ENCODE results near the gene OR1F1. TPM values are rescaled to one million over a fixed set of nuclear protein-coding genes. Genes with fewer than 3 reads are reported as not detected.

The OR1F1 gene
- total RNA-seq, 2 donors from 2014 or later: not detected

DNA sequence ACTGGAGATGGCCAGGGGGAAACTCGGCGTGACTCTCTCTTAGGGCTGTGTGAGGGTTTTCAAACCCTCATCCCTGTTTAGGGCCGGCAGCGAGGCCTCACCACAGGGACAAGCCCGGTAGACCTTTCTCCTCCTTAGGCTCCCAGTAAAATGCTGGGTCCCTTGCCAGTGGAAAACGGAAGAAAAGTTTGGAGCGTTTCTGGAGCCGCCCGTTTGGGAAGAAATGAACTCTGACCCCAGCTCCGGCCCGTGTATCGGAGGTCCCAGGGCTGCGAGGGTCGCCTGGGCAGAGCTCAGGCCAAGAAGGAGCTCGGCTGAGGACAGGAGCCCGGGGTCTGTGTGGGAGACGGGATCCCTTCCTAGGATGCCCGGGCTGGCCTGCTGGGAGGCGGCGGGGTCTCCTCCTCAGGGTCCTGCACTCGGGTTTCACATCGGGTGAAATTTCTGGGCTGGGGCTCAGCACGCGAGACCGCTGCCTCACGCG, 29.9 kb upstream of the OR1F1 start:
- Histone ChIP-seq H3K27me3 (no peaks in the 10 kb centered on the region), H3K36me3 (no peaks in the 10 kb centered on the region), H3K4me3 (peak overlapping the region; percentile 80 to 91), H3K27ac (peak overlapping the region; percentile 89 to 90), H3K9me3 (no peaks in the 10 kb centered on the region), H3K4me1 (peaks cover 0 to 23% of the 10 kb centered on the region in 2 donors)
- DNase-seq (ENCODE audit: low spot score): no peak
- TF ChIP-seq, protein P1, sequence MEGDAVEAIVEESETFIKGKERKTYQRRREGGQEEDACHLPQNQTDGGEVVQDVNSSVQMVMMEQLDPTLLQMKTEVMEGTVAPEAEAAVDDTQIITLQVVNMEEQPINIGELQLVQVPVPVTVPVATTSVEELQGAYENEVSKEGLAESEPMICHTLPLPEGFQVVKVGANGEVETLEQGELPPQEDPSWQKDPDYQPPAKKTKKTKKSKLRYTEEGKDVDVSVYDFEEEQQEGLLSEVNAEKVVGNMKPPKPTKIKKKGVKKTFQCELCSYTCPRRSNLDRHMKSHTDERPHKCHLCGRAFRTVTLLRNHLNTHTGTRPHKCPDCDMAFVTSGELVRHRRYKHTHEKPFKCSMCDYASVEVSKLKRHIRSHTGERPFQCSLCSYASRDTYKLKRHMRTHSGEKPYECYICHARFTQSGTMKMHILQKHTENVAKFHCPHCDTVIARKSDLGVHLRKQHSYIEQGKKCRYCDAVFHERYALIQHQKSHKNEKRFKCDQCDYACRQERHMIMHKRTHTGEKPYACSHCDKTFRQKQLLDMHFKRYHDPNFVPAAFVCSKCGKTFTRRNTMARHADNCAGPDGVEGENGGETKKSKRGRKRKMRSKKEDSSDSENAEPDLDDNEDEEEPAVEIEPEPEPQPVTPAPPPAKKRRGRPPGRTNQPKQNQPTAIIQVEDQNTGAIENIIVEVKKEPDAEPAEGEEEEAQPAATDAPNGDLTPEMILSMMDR (IDR thresholded peaks at IDR 0.05): no peak

DNA sequence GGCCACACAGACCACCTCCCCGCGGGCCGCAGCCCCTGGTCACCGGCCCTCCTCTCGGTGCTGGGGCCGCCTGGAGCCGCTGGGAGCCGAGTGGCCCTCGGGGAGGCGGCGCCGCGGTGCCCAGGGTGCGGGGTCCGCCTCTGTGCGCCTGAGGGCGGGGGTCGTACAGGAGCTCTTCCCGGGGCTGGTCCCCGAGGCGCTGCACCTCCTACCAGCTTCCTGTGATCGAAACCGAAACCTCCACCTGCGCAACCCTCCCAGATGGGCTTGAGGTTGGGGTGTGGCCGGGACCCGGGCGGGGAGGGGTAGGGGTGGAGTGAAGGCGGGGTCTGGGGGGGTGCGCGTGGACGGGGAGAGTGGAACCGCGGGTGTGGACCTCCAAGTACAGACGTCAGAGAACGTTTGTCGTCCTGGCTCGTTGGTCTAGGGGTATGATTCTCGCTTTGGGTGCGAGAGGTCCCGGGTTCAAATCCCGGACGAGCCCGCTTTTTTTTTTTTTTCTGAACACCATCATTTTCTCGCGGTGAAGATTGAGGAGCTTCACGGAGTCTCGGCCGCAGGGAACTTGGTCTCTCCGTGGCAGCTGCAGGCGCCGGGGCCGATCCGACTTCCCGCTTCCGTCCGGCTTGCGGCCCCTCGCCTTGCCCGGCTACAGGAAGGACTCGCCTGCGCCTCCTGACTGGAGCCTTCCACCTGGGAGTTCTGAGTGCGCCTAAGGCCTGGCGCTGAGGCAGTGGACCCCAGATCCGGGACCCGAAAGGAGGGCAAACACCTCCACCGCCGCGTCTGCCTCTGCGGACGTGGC, 29.3 kb upstream of the OR1F1 start:
- TF ChIP-seq, protein P1 (IDR thresholded peaks at IDR 0.05): no peak
- Histone ChIP-seq H3K9me3 (no peaks in the 10 kb centered on the region), H3K27ac (peak overlapping the region; percentile 89 to 90), H3K4me3 (peak overlapping the region; percentile 80 to 91), H3K4me1 (peaks cover 0 to 23% of the 10 kb centered on the region in 2 donors), H3K36me3 (no peaks in the 10 kb centered on the region), H3K27me3 (no peaks in the 10 kb centered on the region)
- peak; percentile 79 for DNase-seq (ENCODE audit: low spot score)

DNA sequence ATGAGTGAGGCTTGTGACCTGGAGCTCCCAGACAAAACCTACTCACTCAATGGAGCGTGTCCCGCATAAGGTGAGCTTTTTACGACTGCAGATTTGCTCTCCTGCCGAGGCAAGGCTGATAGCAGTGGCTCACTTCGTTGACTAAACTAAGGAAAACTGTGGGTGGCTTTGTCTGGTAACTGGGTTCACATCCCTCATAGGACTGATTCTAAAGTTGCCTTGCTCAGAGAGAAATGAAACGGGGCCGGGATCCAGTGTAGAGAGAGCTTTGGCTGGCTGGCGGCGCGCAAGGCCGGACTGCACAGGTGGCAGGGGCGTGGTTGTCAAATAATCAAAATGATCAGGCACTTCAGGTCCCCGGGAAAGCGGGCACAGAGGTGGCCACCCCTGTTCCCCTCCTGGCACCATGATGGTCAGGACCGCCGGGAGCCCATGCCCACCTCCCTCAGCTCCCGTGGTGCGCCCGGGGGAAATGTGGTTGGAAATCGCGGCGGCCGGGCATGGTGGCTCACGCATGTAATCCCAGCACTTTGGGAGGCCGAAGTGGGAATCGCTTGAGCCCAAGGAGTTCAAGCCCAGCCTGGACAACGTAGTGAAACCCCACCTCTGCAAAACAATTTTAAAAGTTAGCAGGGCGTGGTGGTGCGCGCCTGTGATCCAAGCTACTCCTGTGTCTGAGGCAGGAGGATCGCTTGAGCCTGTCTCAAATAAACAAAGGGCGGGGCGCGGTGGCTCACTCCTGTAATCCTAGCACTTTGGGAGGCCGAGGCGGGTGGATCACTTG, 26.6 kb upstream of the OR1F1 start:
- TF ChIP-seq, protein P1 (IDR thresholded peaks at IDR 0.05): no peak
- Histone ChIP-seq H3K9me3 (no peaks in the 10 kb centered on the region), H3K27me3 (no peaks in the 10 kb centered on the region), H3K36me3 (no peaks in the 10 kb centered on the region), H3K4me3 (no peak overlapping the region), H3K27ac (no peak overlapping the region), H3K4me1 (peaks cover 0 to 23% of the 10 kb centered on the region in 2 donors)
- no peak for DNase-seq (ENCODE audit: low spot score)

DNA sequence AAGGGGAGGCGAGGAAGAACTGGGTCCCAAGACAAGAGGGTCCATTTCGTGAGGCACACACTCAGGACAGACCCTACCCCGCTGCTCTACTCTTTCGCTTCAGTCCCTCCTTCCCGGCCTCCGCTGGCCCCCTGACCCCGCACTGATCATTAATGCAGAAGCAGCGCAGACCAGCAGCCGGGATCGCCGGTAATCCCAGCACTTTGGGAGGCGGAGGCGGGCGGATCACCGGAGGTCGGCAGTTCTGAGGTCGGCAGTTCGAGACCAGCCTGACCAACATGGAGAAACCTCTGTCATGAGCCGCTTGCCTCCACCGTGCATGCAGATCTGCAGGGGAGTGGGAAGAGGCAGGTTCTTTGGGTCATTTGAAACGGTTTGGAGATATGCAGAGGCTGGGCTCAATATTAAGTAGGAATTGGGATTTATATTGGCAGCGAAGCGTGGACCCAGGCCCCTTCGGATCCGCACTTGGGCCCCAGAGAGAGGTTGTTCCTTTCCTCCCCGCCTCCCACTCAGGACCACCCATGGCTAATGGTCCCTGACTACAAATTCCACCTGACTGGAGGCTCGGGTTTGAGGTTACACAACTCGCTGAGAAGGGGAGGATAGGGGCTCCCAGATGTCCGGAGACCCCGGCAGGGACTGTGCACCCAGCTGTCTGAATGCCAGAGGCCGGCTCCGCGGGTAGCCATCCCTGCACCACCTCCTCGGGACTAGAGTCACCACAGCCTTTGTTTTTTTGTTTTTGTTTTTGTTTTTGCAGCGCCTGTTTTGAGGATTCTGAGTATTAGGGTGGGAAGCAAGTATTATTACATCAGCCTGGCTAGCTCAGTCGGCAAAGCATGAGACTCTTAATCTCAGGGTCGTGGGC, 23.6 kb upstream of the OR1F1 start:
- Histone ChIP-seq H3K4me1 (peaks cover 0 to 9% of the 10 kb centered on the region in 2 donors), H3K27me3 (peaks cover 5 to 9% of the 10 kb centered on the region in 2 donors), H3K27ac (no peak overlapping the region), H3K4me3 (no peak overlapping the region), H3K9me3 (no peaks in the 10 kb centered on the region), H3K36me3 (no peaks in the 10 kb centered on the region)
- TF ChIP-seq, protein P1 (IDR thresholded peaks at IDR 0.05): no peak
- DNase-seq (ENCODE audit: low spot score): no peak

DNA sequence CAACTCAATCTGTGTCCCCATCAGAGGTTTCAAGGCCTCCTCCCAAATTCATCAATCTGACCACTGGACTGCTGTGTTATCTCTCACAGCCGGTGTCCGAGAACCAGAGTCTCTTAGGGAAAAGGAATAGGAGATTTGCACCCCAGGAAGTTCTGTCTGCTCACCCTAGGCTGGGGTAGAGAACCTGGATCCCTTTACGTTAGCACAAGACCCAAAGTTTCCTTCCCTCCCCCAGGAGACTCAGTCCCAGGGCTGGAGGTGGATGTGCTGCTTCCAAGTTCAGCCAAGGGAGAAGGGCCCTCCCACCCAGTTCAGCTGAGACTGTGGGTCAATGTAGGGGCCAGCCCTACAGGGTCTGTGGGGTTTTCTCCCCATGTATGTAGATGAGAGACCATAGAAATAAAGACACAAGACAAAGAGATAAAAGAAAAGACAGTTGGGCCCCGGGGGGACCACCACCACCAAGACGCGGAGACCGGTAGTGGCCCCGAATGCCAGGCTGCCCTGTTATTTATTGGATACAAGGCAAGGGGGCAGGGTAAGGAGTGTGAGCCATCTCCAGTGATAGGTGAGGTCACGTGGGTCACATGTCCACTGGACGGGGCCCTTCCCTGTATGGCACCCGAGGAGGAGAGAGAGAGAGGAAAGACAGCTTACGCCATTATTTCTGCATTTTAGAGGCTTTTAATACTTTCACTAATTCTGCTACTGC, 22.7 kb upstream of the OR1F1 start:
- no peak for DNase-seq (ENCODE audit: low spot score)
- H3K27me3 ChIP-seq: peaks cover 9 to 14% of the 10 kb centered on the region in 2 donors
- TF ChIP-seq, protein P1 (IDR thresholded peaks at IDR 0.05): no peak
- no peaks in the 10 kb centered on the region for H3K36me3 ChIP-seq
- no peaks in the 10 kb centered on the region for H3K9me3 ChIP-seq
- peak overlapping the region in 1 of 2 donors; percentile 30 for H3K4me3 ChIP-seq
- H3K27ac ChIP-seq: no peak overlapping the region
- H3K4me1 ChIP-seq: peaks cover 0 to 5% of the 10 kb centered on the region in 2 donors

Data from right atrium auricular region (tissue), 2 donors.